PC-9 (cell line): ENCODE results near the gene CREB3L1. TPM values are rescaled to one million over a fixed set of nuclear protein-coding genes. Genes with fewer than 3 reads are reported as not detected.

Source experiments
- BruUV-seq: library from RNA; stranded (reverse); fragments of 400-500 nt; replicated peaks from 2 replicates; lab custom pipeline; 2021; lab: Mats Ljungman, UMichigan
- CTCF ChIA-PET: fragments of 300-600 bp; sonication (Branson Sonifier 250); formaldehyde crosslinking; loops from one replicate; lab custom pipeline; 2022; ENCODE audit warnings: antibody characterized with exemption; lab: Charles Lee
- POLR2A ChIA-PET: fragments of 300-600 bp; sonication (Branson Sonifier 250); formaldehyde crosslinking; loops from one replicate; lab custom pipeline; 2022; ENCODE audit warnings: antibody characterized with exemption; ENCODE audit not compliant: unreplicated experiment; lab: Charles Lee
- DNase-seq, 2 experiments: peaks; one replicate each; pipeline versions ENCODE4 v3.0.0 to v3.0.0-alpha.2; 2015 to 2022; ENCODE audit warnings: mixed read lengths in 1 of 2
- H2AFZ ChIP-seq: fragments of 200-600 bp; sonication (generic); 2 replicates; pipeline ENCODE4 v1.8.1; 2017; ENCODE audit warnings: antibody characterized with exemption
- H3F3A ChIP-seq: fragments of 200-600 bp; sonication (generic); 2 replicates; pipeline ENCODE4 v1.8.1; 2017; ENCODE audit warnings: antibody characterized with exemption, mild to moderate bottlenecking, low read depth; ENCODE audit not compliant: insufficient read depth
- H3K27ac ChIP-seq: fragments of 200-600 bp; sonication (generic); 2 replicates; pipeline ENCODE4 v1.6.1; 2016; ENCODE audit warnings: mixed run types
- H3K27me3 ChIP-seq: fragments of 200-600 bp; sonication (generic); 2 replicates; pipeline ENCODE4 v1.6.1; 2016; ENCODE audit warnings: low read depth, mixed run types; ENCODE audit not compliant: insufficient read depth
- H3K36me3 ChIP-seq: fragments of 200-600 bp; sonication (generic); 2 replicates; pipeline ENCODE4 v1.6.1; 2016; ENCODE audit warnings: low read depth, mixed run types
- H3K4me1 ChIP-seq: fragments of 200-600 bp; sonication (generic); replicated peaks from 2 replicates; pipeline ENCODE4 v1.6.1; 2016; ENCODE audit warnings: mixed run types; ENCODE audit not compliant: insufficient read depth
- H3K4me2 ChIP-seq: fragments of 200-600 bp; sonication (generic); 2 replicates; pipeline ENCODE4 v1.6.1; 2017; ENCODE audit warnings: mixed run types
- H3K4me3 ChIP-seq: fragments of 200-600 bp; sonication (generic); 2 replicates; pipeline ENCODE4 v1.6.1; 2016; ENCODE audit warnings: mixed run types
- H3K79me2 ChIP-seq: fragments of 200-600 bp; sonication (generic); 2 replicates; pipeline ENCODE4 v1.6.1; 2017; ENCODE audit warnings: low read depth, mixed run types
- H3K9me2 ChIP-seq: fragments of 200-600 bp; sonication (generic); 2 replicates; pipeline ENCODE4 v1.8.1; 2017; ENCODE audit warnings: mild to moderate bottlenecking; ENCODE audit not compliant: insufficient read depth
- H3K9me3 ChIP-seq: fragments of 200-600 bp; sonication (generic); 2 replicates; pipeline ENCODE4 v1.8.1; 2016; ENCODE audit warnings: low read depth; ENCODE audit not compliant: insufficient read depth
- H4K20me1 ChIP-seq: fragments of 200-600 bp; sonication (generic); 2 replicates; pipeline ENCODE4 v1.8.1; 2017; ENCODE audit not compliant: insufficient read depth
- EZH2 ChIP-seq: fragments of 200-600 bp; sonication (generic); IDR thresholded peaks from 2 replicates; pipeline ENCODE4 v1.8.0; 2017; ENCODE audit warnings: antibody characterized with exemption, low read depth
- intact Hi-C: fragments of 100-400 bp; cut with micrococcal nuclease; formaldehyde crosslinking; loops from one replicate; pipeline ENCODE4 v1.10.0; 2022; ENCODE audit not compliant: unreplicated experiment
- total RNA-seq: library from RNA; stranded (reverse); gene quantifications from 2 replicates; pipeline ENCODE4 v1.2.3, GENCODE V29; 2021
- TF ChIP-seq, protein P1 (sequence below): fragments of 200-600 bp; sonication (generic); conservative IDR thresholded peaks from 2 replicates; pipeline ENCODE4 v1.6.1; 2017; ENCODE audit warnings: mixed run types, antibody characterized with exemption, mild to moderate bottlenecking, moderate library complexity

Gene CREB3L1
- total RNA-seq, 1 experiment from 2014 or later: 3.1 TPM

DNA sequence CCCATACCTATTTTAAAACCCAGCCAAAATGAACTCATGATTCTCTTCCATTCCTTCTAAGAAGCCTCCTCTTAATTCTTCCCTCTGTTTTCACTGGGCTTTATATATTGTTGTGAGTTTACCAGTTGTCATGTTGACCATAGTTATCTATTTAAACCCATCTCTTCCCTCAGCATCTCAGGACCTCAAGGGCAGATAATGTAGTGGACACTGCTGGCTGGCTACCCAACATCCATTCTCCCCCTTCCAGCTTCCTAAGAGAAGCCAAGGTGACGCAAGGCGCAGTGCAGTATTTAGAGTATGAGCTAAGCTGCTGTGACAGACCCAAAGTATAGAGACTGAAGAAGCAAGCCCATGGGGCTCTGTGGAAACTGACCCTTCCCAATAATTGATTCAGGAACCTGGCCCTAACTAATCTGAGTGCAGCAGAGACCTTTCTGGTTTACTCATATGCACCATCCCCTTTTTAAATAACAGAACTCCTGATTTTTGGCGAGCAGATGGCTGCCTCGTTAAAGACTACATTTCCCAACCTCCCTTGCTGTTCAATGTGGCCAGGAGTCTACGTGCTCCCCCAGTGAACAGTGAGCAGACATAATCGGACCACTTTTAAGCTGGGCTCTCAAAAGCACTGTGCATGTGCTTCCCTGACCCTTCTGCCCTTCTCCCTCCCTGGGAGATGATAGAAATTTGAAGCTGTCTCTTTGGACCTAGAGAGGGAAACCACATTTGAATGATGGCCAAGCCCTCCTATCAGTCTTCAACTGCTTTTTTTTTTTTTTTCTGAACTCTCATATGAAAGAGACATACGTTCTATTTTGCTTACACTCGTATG lies 28.1 kb upstream of the CREB3L1 start:
- no peak for TF ChIP-seq EZH2
- ChIA-PET POLR2A (interaction anchor here (0.6 to 0.8 kb wide), 2 partner anchors 54 to 448 kb away, joined by 3 to 16 read pairs; no protein-coding TSS in a partner anchor), CTCF (interaction anchor here (0.7 to 1.9 kb wide), 10 partner anchors 10 to 288 kb away, joined by 3 to 15 read pairs (median 6); partner anchors contain the start of gene CREB3L1)
- no peaks in the 10 kb centered on the region for H3K79me2 ChIP-seq
- peak in 1 of 2 experiments; percentile 20 for DNase-seq
- H3K27ac ChIP-seq: peak overlapping the region; percentile 78
- H3K4me3 ChIP-seq: no peak overlapping the region
- H4K20me1 ChIP-seq: no peaks in the 10 kb centered on the region
- H3K36me3 ChIP-seq: no peaks in the 10 kb centered on the region
- H2AFZ ChIP-seq: 0 out of 2 replicates have a peak overlapping the region, but pooled peaks have one; percentile 37
- no peaks in the 10 kb centered on the region for H3K9me2 ChIP-seq
- no peaks in the 10 kb centered on the region for H3K27me3 ChIP-seq
- peaks cover 7% of the 10 kb centered on the region; the same call in 1 of the 2 replicates for H3F3A ChIP-seq
- H3K4me2 ChIP-seq: peak overlapping the region; percentile 46
- H3K9me3 ChIP-seq: no peaks in the 10 kb centered on the region
- intact Hi-C loops: loop anchor here (5.0 kb wide), 1 partner anchor 288 kb away; no protein-coding TSS in a partner anchor
- peaks cover 17% of the 10 kb centered on the region for H3K4me1 ChIP-seq
- TSS peak; percentile 37 for BruUV-seq

DNA sequence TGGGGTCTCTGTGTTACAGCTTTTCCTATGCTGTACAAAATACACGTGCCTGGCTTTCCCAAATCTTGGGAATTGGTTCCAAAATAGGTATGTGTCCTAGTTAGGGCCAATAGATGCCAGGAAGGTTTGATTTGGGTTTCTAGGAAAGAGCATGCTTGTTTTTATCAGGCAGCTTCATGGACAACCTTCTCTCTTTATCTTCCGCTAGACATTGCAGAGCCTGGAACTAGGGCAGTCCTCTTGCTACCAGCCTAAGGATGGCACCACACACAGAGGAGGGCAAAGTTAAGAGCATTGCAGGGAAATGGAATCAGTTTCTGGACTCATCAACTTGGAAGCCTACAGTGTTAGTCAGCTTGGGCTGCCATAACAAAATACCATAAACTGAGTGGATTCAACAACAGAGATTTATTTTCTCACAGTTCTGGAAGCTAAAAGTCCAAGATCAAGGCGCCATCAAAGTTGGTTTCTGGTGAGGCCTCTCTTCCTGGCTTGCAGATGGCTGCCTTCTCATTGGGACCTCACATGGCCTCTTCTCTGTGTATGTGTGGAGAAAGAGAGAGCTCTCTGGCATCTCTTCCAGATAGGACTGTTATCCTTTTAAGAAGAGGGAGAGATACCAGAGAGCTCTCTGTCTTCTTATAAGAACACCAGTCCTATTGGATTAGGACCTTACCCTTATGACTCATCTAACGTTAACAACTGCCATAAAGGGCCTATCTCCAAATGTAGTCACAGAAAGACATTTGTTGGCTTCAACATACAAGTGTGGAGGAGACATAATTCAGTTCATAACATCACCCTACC lies 27.3 kb upstream of the CREB3L1 start:
- Histone ChIP-seq H3F3A (peaks cover 7% of the 10 kb centered on the region; the same call in 1 of the 2 replicates), H2AFZ (no peak overlapping the region), H3K4me3 (no peak overlapping the region), H4K20me1 (no peaks in the 10 kb centered on the region), H3K27ac (no peak overlapping the region), H3K27me3 (no peaks in the 10 kb centered on the region), H3K9me2 (no peaks in the 10 kb centered on the region), H3K4me1 (peaks cover 17% of the 10 kb centered on the region), H3K9me3 (no peaks in the 10 kb centered on the region), H3K4me2 (no peak overlapping the region), H3K36me3 (no peaks in the 10 kb centered on the region), H3K79me2 (no peaks in the 10 kb centered on the region)
- TF ChIP-seq EZH2: no peak
- TF ChIP-seq, protein P1, sequence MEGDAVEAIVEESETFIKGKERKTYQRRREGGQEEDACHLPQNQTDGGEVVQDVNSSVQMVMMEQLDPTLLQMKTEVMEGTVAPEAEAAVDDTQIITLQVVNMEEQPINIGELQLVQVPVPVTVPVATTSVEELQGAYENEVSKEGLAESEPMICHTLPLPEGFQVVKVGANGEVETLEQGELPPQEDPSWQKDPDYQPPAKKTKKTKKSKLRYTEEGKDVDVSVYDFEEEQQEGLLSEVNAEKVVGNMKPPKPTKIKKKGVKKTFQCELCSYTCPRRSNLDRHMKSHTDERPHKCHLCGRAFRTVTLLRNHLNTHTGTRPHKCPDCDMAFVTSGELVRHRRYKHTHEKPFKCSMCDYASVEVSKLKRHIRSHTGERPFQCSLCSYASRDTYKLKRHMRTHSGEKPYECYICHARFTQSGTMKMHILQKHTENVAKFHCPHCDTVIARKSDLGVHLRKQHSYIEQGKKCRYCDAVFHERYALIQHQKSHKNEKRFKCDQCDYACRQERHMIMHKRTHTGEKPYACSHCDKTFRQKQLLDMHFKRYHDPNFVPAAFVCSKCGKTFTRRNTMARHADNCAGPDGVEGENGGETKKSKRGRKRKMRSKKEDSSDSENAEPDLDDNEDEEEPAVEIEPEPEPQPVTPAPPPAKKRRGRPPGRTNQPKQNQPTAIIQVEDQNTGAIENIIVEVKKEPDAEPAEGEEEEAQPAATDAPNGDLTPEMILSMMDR: no peak
- no TSS peak for BruUV-seq
- peak in 1 of 2 experiments; percentile 30 for DNase-seq
- CTCF ChIA-PET: interaction anchor here (0.7 to 1.9 kb wide), 4 partner anchors 18 to 65 kb away, joined by 3 to 15 read pairs (median 6); partner anchors contain the start of gene CREB3L1
- intact Hi-C loops: loop anchor here (5.0 kb wide), 1 partner anchor 287 kb away; no protein-coding TSS in a partner anchor
- POLR2A ChIA-PET: interaction anchor here (0.6 kb wide), 1 partner anchor 449 kb away, joined by 3 read pairs; no protein-coding TSS in a partner anchor

DNA sequence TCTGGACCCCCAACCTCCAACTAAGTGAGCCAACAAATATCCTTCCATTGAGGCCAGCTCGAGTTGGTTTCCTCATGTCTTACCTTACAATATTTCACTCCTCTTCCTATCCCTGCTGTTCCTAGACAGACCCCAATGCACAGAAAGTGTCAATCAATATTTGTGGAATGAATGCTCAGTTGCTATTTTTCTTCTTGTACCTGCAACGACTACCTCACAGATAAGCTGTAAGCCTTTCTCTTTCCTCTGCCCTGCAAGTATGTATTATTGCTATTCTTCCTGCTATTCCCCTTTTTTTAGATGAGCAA lies 26.8 kb upstream of the CREB3L1 start:
- Histone ChIP-seq H3K27me3 (no peaks in the 10 kb centered on the region), H3K79me2 (no peaks in the 10 kb centered on the region), H3K27ac (no peak overlapping the region), H3K4me3 (no peak overlapping the region), H3K36me3 (no peaks in the 10 kb centered on the region), H3K4me1 (peaks cover 17% of the 10 kb centered on the region), H4K20me1 (no peaks in the 10 kb centered on the region), H3K4me2 (no peak overlapping the region), H2AFZ (no peak overlapping the region), H3K9me2 (no peaks in the 10 kb centered on the region), H3F3A (peaks cover 7% of the 10 kb centered on the region; the same call in 1 of the 2 replicates), H3K9me3 (no peaks in the 10 kb centered on the region)
- no TSS peak for BruUV-seq
- intact Hi-C loops: no loop called here
- POLR2A ChIA-PET: no interaction called here
- TF ChIP-seq EZH2: no peak
- TF ChIP-seq, protein P1: no peak
- no peak for DNase-seq
- CTCF ChIA-PET: interaction anchor here (0.9 kb wide), 1 partner anchor 64 kb away, joined by 3 read pairs; no protein-coding TSS in a partner anchor
